PC-9 (cell line): Measurements from ENCODE around the gene CDC7. TPM values are rescaled to one million over a fixed set of nuclear protein-coding genes. Genes with fewer than 3 reads are reported as not detected.

Source experiments
- BruUV-seq: library from RNA; stranded (reverse); fragments of 400-500 nt; replicated peaks from 2 replicates; lab custom pipeline; 2021; lab: Mats Ljungman, UMichigan
- CTCF ChIA-PET: fragments of 300-600 bp; sonication (Branson Sonifier 250); formaldehyde crosslinking; loops from one replicate; lab custom pipeline; 2022; ENCODE audit warnings: antibody characterized with exemption; lab: Charles Lee
- POLR2A ChIA-PET: fragments of 300-600 bp; sonication (Branson Sonifier 250); formaldehyde crosslinking; loops from one replicate; lab custom pipeline; 2022; ENCODE audit warnings: antibody characterized with exemption; ENCODE audit not compliant: unreplicated experiment; lab: Charles Lee
- DNase-seq, 2 experiments: peaks; one replicate each; pipeline versions ENCODE4 v3.0.0 to v3.0.0-alpha.2; 2015 to 2022; ENCODE audit warnings: mixed read lengths in 1 of 2
- H2AFZ ChIP-seq: fragments of 200-600 bp; sonication (generic); 2 replicates; pipeline ENCODE4 v1.8.1; 2017; ENCODE audit warnings: antibody characterized with exemption
- H3F3A ChIP-seq: fragments of 200-600 bp; sonication (generic); 2 replicates; pipeline ENCODE4 v1.8.1; 2017; ENCODE audit warnings: antibody characterized with exemption, mild to moderate bottlenecking, low read depth; ENCODE audit not compliant: insufficient read depth
- H3K27ac ChIP-seq: fragments of 200-600 bp; sonication (generic); 2 replicates; pipeline ENCODE4 v1.6.1; 2016; ENCODE audit warnings: mixed run types
- H3K27me3 ChIP-seq: fragments of 200-600 bp; sonication (generic); 2 replicates; pipeline ENCODE4 v1.6.1; 2016; ENCODE audit warnings: low read depth, mixed run types; ENCODE audit not compliant: insufficient read depth
- H3K36me3 ChIP-seq: fragments of 200-600 bp; sonication (generic); 2 replicates; pipeline ENCODE4 v1.6.1; 2016; ENCODE audit warnings: low read depth, mixed run types
- H3K4me1 ChIP-seq: fragments of 200-600 bp; sonication (generic); replicated peaks from 2 replicates; pipeline ENCODE4 v1.6.1; 2016; ENCODE audit warnings: mixed run types; ENCODE audit not compliant: insufficient read depth
- H3K4me2 ChIP-seq: fragments of 200-600 bp; sonication (generic); 2 replicates; pipeline ENCODE4 v1.6.1; 2017; ENCODE audit warnings: mixed run types
- H3K4me3 ChIP-seq: fragments of 200-600 bp; sonication (generic); 2 replicates; pipeline ENCODE4 v1.6.1; 2016; ENCODE audit warnings: mixed run types
- H3K79me2 ChIP-seq: fragments of 200-600 bp; sonication (generic); 2 replicates; pipeline ENCODE4 v1.6.1; 2017; ENCODE audit warnings: low read depth, mixed run types
- H3K9me2 ChIP-seq: fragments of 200-600 bp; sonication (generic); 2 replicates; pipeline ENCODE4 v1.8.1; 2017; ENCODE audit warnings: mild to moderate bottlenecking; ENCODE audit not compliant: insufficient read depth
- H3K9me3 ChIP-seq: fragments of 200-600 bp; sonication (generic); 2 replicates; pipeline ENCODE4 v1.8.1; 2016; ENCODE audit warnings: low read depth; ENCODE audit not compliant: insufficient read depth
- H4K20me1 ChIP-seq: fragments of 200-600 bp; sonication (generic); 2 replicates; pipeline ENCODE4 v1.8.1; 2017; ENCODE audit not compliant: insufficient read depth
- CTCF ChIP-seq: fragments of 200-600 bp; sonication (generic); conservative IDR thresholded peaks from 2 replicates; pipeline ENCODE4 v1.6.1; 2017; ENCODE audit warnings: mixed run types, antibody characterized with exemption, mild to moderate bottlenecking, moderate library complexity
- EZH2 ChIP-seq: fragments of 200-600 bp; sonication (generic); IDR thresholded peaks from 2 replicates; pipeline ENCODE4 v1.8.0; 2017; ENCODE audit warnings: antibody characterized with exemption, low read depth
- intact Hi-C: fragments of 100-400 bp; cut with micrococcal nuclease; formaldehyde crosslinking; loops from one replicate; pipeline ENCODE4 v1.10.0; 2022; ENCODE audit not compliant: unreplicated experiment
- total RNA-seq: library from RNA; stranded (reverse); gene quantifications from 2 replicates; pipeline ENCODE4 v1.2.3, GENCODE V29; 2021

The CDC7 gene
- total RNA-seq, 1 experiment from 2014 or later, result 13.1 TPM

GRCh38 chr1:91503975-91504530 lies 3.4 kb downstream of the CDC7 start:
- Histone ChIP-seq H2AFZ (no peak overlapping the region), H3K79me2 (peaks cover 52% of the 10 kb centered on the region), H3K4me3 (no peak overlapping the region), H3F3A (peaks cover 17% of the 10 kb centered on the region; the same call in 1 of the 2 replicates), H3K27ac (no peak overlapping the region), H3K9me3 (no peaks in the 10 kb centered on the region), H3K27me3 (no peaks in the 10 kb centered on the region), H3K9me2 (no peaks in the 10 kb centered on the region), H4K20me1 (no peaks in the 10 kb centered on the region), H3K4me1 (peaks cover 23% of the 10 kb centered on the region), H3K36me3 (peaks cover 11% of the 10 kb centered on the region; the same call in 1 of the 2 replicates), H3K4me2 (no peak overlapping the region)
- no TSS peak for BruUV-seq
- POLR2A ChIA-PET, result no interaction called here
- DNase-seq, result no peak
- intact Hi-C loops, result loop anchor here (5.0 kb wide), 2 partner anchors 222 to 788 kb away; no protein-coding TSS in a partner anchor
- CTCF ChIA-PET, result interaction anchor here (0.6 kb wide), 1 partner anchor 1452 kb away, joined by 4 read pairs; no protein-coding TSS in a partner anchor
- TF ChIP-seq CTCF (no peak), EZH2 (no peak)

- H3K9me2 ChIP-seq, result no peaks in the 10 kb centered on the region
- ChIA-PET POLR2A (no interaction called here), CTCF (no interaction called here)
- no peaks in the 10 kb centered on the region for H3K9me3 ChIP-seq
- H3K36me3 ChIP-seq, result peaks cover 15% of the 10 kb centered on the region; the same call in 1 of the 2 replicates
- intact Hi-C loops, result no loop called here
- H3K27ac ChIP-seq, result no peak overlapping the region
- peaks cover 23% of the 10 kb centered on the region for H3K4me1 ChIP-seq
- TF ChIP-seq EZH2 (no peak), CTCF (no peak)
- no peaks in the 10 kb centered on the region for H3K27me3 ChIP-seq
- H2AFZ ChIP-seq, result no peak overlapping the region
- no peak for DNase-seq
- peaks cover 21% of the 10 kb centered on the region; the same call in 1 of the 2 replicates for H3F3A ChIP-seq
- no peak overlapping the region for H3K4me3 ChIP-seq
- H3K79me2 ChIP-seq, result peaks cover 52% of the 10 kb centered on the region
- no TSS peak for BruUV-seq
- H3K4me2 ChIP-seq, result no peak overlapping the region
- no peaks in the 10 kb centered on the region for H4K20me1 ChIP-seq
These were observed 4.4 kb downstream of the CDC7 start for GRCh38 chr1:91505086-91505485.

- Histone ChIP-seq H4K20me1 (no peaks in the 10 kb centered on the region), H3K9me2 (no peaks in the 10 kb centered on the region), H3K9me3 (no peaks in the 10 kb centered on the region), H3K27ac (no peak overlapping the region), H3K27me3 (no peaks in the 10 kb centered on the region), H3K4me3 (no peak overlapping the region), H3K4me2 (no peak overlapping the region), H3K79me2 (peaks cover 52% of the 10 kb centered on the region), H2AFZ (no peak overlapping the region), H3F3A (peaks cover 23% of the 10 kb centered on the region; the same call in 1 of the 2 replicates), H3K36me3 (peaks cover 23% of the 10 kb centered on the region; the same call in 1 of the 2 replicates), H3K4me1 (peaks cover 19% of the 10 kb centered on the region)
- no peak for TF ChIP-seq EZH2
- TF ChIP-seq CTCF, result no peak
- CTCF ChIA-PET, result no interaction called here
- POLR2A ChIA-PET, result no interaction called here
- BruUV-seq, result no TSS peak
- intact Hi-C loops, result no loop called here
- no peak for DNase-seq
These were observed 5.4 kb downstream of the CDC7 start for GRCh38 chr1:91506071-91506470.
